Stimulated activated CD4-positive, alpha-beta T cell treated with anti-CD3 and anti-CD28 coated beads, Interleukin-12 subunit alpha, Interleukin-12 subunit beta, amount 100 ng/mL, for 4 hours (primary cell): Measurements from ENCODE around the gene MRPL23.
"Not testable (repeated sequence)": the region's sequence is repeated elsewhere in the genome, so short reads cannot be mapped to it uniquely, and the experiment has no call there.

Experiments
- DNase-seq: peaks from one replicate; pipeline ENCODE4 v3.0.0-alpha.2; 2020

Gene MRPL23

GRCh38 chr11:1934335-1935155, 12.6 kb upstream of the MRPL23 start:
- DNase-seq, result no peak

- DNase-seq, result no peak
These were observed 11.7 kb upstream of the MRPL23 start for GRCh38 chr11:1935156-1936071.

- DNase-seq, result no peak
These were observed 10.9 kb upstream of the MRPL23 start for GRCh38 chr11:1936072-1936780.

GRCh38 chr11:1936781-1937615, 10.1 kb upstream of the MRPL23 start:
- DNase-seq, result no peak

GRCh38 chr11:1937616-1938342, 9.4 kb upstream of the MRPL23 start:
- no peak for DNase-seq

- DNase-seq, result no peak
These were observed 8.7 kb upstream of the MRPL23 start for GRCh38 chr11:1938343-1939005.

- DNase-seq, result no peak
These were observed 8.0 kb upstream of the MRPL23 start for GRCh38 chr11:1939006-1939625.

GRCh38 chr11:1939788-1940187, 7.3 kb upstream of the MRPL23 start:
- DNase-seq, result not testable (repeated sequence)

- no peak for DNase-seq
These were observed 4.4 kb upstream of the MRPL23 start for GRCh38 chr11:1942558-1943260.

GRCh38 chr11:1943576-1943975, 3.6 kb upstream of the MRPL23 start:
- no peak for DNase-seq

GRCh38 chr11:1943977-1944376, 3.2 kb upstream of the MRPL23 start:
- no peak for DNase-seq

- no peak for DNase-seq
These were observed 583 bp downstream of the MRPL23 start for GRCh38 chr11:1947592-1948237.

GRCh38 chr11:1948389-1948788, 1.3 kb downstream of the MRPL23 start:
- no peak for DNase-seq

GRCh38 chr11:1949302-1949701, 2.2 kb downstream of the MRPL23 start:
- DNase-seq, result no peak

- no peak for DNase-seq
These were observed 2.8 kb downstream of the MRPL23 start for GRCh38 chr11:1949922-1950321.

- DNase-seq, result no peak
These were observed 5.8 kb downstream of the MRPL23 start for GRCh38 chr11:1952806-1953482.

- DNase-seq, result no peak
These were observed 6.5 kb downstream of the MRPL23 start for GRCh38 chr11:1953489-1954266.

GRCh38 chr11:1958367-1958766, 11.2 kb downstream of the MRPL23 start:
- DNase-seq, result no peak
